ENCODE data around the gene MICAL3.
"Not testable (repeated sequence)": the region's sequence is repeated elsewhere in the genome, so short reads cannot be mapped to it uniquely, and the experiment has no call there.

MICAL3 gene

GRCh38 chr22:17948101-17948500 is 76.3 kb downstream of the MICAL3 start:
- no peak for DNase-seq

GRCh38 chr22:17946662-17947367 is 77.5 kb downstream of the MICAL3 start:
- no peak for DNase-seq

GRCh38 chr22:17945888-17946648 is 78.3 kb downstream of the MICAL3 start:
- DNase-seq, result no peak

DNA sequence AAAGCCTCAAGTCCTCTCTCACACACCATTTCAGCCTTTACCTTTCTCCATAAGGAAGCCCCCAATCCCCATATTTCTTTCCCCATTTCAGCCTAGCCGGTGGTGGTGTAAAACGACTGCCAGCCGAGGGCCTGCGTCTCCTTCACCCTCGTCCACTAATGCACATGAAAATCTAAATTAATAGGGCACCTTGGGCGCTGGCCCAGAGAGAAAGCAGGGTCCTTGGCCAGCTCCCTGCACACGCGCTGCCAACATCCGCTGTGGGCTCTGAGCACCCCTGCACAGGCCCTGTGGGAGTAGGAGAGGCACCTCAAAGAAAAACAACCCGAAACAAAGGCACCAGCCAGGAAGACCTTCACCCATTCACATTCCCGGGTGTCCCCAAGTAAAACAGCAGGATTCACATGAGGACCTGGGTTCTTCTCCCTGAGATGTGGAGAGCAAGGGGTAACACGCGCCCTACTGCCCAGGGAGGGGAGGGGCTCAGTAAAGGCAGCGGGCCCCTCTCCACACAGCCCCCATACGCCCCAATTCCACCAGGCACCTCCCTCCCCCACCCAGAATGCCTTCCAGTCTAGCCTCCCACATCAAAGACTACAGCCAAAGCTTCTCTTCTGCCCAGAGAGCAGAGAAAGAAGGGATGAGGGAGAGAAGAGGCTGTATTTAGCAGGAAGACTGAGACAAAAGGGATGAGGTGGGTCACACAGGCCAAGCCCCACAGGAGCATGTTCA is 79.0 kb downstream of the MICAL3 start:
- DNase-seq, result no peak

GRCh38 chr22:17944256-17944655 is 80.1 kb downstream of the MICAL3 start:
- no peak for DNase-seq

DNA sequence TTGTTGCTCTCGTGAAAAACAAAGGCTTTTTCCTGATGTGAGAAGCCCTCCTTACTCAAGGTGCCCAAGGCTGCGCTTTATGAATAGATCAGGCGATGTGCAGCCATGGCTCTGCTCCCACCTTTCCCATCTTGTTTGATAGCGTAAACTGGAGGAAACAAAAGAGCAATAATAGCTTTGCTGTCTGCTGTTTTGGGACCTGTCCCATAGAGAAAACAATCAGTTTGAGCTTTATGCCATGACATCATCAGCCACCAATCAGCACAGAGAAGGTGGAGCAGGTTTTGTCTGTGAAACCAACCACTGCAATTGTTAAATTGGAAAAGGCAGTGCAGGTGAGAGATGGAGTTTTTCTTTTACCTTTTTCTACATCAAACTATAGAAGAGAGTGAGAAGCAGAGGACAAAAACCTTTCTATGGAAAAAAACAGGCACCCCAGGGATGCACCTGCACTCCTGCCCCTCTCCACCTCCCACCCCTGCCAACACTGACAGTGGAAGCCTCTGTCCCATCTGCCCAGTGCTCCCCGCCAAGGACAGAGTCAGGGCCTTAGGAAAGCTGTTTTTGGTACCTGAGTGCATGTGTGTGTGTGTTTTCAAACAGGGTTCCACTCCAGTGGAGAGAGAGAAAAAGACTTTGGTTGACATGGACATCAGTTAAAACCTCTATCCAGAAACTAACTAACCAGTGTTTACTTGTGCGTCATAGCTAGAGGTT is 80.7 kb downstream of the MICAL3 start:
- no peak for DNase-seq

DNA sequence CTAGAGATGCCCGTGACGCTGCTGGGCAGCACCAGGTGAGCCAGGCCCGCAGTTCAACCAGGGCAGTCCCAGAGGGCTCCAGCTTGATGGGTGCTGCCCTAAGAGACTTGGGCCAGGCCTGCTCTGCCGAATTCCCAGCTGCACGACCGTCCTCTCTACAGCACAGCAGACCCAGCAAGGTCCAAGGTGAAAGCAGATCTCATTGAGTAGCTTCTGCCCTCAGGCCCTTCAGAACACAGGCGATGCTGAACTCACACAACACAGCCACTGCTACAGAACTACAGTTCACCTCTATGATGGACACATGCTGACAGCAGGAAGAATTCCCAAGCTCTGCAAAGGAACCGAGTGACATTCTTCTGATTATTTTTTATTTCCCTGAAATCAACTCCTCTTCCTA is 81.6 kb downstream of the MICAL3 start:
- no peak for DNase-seq

GRCh38 chr22:17941471-17942406 is 82.6 kb downstream of the MICAL3 start:
- no peak for DNase-seq

DNA sequence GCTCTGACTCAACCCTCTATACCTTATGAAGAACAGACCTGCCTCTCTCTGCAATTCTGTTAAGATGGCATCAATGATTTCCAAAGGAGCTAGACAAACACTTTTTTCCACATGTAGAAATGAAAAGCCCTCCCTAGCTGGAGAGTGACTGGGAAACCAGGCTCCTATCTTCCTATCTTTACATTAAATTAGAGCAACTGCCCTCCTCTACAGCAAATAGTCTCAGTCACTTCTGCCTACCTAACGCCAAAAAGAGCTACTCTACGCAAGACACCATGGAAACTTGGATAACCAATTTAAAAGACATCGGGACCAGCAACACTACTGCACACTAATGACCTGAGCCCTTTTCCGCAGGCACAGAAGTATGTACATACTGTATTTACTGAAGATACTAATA is 84.8 kb downstream of the MICAL3 start:
- DNase-seq, result no peak

DNA sequence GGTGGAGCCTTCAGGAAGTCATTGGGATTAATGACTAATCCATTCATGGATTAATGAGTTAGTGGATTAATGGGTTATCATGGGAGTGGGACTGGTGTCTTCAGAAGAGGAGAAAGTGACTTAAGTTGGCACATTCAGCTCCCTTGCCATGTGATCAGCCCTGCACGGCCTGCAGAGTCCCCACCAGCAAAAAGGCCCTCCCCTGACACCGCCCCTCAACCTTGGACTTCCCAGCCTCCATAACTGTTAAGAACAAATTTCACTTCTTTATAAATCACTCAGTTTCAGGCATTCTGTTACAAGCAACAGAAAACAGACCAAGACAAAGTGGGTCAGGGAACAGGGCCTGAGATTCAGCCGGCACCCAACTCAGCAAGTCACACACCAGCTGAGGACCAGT is 85.3 kb downstream of the MICAL3 start:
- DNase-seq, result no peak

DNA sequence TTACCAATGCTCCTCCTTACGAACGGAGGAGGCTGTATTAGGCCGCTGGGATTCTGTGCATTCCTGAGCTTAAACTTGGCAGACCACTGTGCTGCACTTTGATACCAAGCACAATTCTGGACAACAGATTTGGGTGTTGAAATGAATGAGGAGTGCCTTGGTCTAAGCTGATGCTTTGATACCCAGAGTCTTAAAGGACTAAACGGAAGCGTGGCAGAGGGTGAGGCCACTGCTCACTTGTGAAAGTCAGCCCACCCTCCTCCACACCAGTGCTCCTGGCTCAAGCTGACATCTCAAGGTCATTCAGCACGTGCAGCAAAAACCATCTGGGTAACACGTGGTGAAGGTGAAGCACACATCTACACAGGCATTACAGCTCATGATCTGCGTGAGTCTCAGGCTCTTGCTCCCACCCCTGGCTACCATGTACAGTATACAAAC is 85.9 kb downstream of the MICAL3 start:
- DNase-seq, result no peak

DNA sequence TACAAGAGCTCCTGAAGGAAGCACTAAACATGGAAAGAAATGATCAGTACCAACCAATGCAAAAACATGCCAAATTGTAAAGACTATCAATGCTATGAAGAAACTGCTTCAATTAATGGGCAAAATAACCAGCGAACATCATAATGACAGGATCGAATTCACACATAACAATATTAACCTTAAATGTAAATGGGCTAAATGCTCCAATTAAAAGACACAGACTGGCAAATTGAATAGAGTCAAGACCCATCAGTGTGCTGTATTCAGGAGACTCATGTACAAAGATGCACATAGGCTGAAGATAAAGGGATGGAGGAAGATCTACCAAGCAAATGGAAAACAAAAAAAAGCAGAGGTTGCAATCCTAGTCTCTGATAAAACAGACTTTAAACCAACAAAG is 91.9 kb downstream of the MICAL3 start:
- DNase-seq, result not testable (repeated sequence)

DNA sequence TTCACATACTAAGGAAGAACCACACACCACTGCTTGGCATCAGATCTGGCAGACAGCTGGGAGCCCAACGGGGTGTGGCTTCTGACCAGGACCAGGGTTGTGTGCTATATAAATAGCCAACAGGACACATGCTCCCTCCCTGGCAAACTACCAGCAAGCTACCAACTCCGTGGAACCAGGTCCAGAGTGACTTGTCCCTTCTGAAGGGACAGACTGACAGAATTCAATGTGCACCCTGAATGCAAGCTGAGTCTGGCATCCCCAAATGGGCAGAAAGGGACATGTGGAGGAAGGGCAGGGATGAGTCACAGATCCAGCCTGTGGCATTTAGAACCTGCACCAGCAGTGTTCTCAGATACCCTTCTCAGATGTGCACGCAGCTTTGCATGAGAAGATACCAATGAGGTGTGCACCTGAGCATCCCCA is 92.9 kb downstream of the MICAL3 start:
- no peak for DNase-seq

GRCh38 chr22:17930455-17931313 is 93.7 kb downstream of the MICAL3 start:
- DNase-seq, result no peak

DNA sequence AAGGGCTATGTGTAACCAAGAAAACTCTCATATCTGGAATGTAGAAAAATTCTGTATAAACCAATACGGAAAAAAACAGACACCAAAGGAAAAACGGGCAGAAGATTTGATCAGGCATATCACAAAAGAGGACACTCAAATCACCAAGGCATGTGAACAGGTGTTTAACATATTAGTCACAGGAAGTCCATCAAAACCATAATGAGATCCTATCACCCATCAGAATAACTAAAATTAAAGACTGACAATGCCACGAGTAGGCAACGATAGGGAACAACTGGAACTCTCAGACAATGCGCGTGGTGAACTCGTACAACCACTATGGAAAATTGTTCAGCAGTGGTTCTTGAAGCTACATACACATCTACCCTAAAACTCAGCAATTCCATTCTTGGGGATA is 94.5 kb downstream of the MICAL3 start:
- DNase-seq, result no peak

DNA sequence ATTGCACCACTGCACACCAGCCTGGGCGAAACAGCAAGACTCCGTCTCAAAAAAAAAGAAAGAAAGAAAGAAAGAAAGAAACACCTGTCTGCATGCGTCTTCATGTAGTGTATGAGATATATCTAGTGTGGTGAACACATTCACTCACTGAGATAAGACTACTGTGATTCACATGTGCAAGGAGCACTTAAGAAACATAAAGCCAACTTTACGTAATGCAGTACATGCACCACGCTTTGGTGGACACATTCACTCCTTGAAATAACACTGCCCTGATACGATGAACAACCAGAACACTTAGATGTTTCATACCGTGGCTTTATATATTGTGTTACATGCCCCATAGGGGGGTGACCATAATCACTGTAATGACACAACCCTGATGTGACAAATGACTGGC is 96.0 kb downstream of the MICAL3 start:
- DNase-seq, result no peak

GRCh38 chr22:17927062-17927461 is 97.3 kb downstream of the MICAL3 start:
- no peak for DNase-seq

DNA sequence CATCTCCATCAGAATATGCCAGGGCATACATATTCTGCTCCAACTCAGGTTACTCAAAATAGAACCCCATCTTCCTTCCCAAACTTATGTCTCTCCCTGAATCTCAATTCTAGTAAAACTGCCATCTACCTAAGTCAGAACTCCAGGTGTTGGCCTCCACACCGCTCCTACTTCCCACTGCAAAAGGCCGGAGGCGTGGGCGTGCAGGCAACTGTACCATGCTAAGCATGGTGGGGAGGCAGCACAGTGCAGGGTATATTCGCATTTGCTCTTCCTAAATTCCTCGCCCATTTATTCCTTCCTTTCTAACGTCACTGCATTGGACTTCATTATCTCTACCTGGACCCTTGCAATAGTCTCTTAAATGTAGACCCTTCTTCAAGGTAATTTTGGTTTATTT is 97.8 kb downstream of the MICAL3 start:
- DNase-seq, result no peak

DNA sequence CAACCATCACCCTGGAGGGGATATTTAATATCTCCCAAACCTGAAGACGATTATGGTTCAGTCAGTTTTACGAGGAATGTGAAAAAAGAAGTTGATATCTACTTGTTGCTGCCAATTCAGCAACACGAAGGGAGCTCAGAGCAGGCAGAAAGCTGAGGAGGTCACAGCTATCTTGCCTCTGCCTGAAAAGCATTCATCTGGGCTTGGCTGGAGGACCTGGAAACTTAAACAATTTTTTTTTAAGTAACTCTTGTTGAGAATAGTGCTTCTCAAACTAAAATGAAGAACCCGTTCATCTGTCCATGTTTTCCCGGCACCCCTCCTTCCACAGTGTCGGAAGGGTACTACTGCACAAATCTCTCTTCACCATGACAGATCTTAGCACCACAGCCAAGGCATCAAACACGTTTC is 98.9 kb downstream of the MICAL3 start:
- no peak for DNase-seq

DNA sequence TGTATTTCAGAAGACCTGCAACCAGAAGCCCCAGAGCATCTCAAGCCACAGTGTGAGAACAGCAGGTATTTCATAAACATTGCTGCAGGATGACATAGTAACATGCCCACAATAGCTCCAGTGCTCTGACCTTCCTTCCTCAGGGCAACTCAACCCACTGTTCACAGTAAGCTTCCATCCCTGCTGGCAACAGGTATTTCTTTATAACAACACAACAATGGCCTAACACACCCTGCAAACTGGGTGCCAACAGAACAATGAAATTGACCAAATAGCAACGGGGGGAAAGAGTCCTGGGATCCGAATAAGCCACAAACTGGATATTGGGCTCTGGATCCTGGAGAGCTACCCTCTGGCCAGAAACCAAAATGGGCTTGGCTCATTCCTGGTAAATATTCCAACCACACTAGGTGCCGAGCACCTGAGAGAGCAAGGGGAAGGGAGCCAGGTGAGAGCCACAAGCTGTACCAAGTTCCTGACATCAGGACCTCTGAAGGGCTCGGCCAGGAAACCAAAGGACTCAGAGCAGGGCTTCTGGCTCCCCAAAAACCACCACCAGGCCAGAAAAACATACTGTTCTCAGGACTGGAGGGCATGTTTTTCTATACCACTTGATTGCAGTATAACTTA is 99.5 kb downstream of the MICAL3 start:
- DNase-seq, result no peak

All from activated CD4-positive, alpha-beta T cell treated with anti-CD3 and anti-CD28 coated beads, Interleukin-2, amount 50 U/mL, for 1 hour (primary cell).